ENCODE data around the gene PTPN3. TPM values are rescaled to one million over a fixed set of nuclear protein-coding genes. Genes with fewer than 3 reads are reported as not detected.

Gene PTPN3
- total and polyA plus RNA-seq, 2 donors (not counting 1 experiment from before 2014, with no cell fraction given) = not detected

GRCh38 chr9:109452761-109453160, 45.3 kb downstream of the PTPN3 start:
- intact Hi-C loops (cut with micrococcal nuclease) = no loop called here
- CTCF ChIA-PET = interaction anchor here (1.0 kb wide), 1 partner anchor 10 kb away, joined by 3 read pairs; no protein-coding TSS in a partner anchor
- ATAC-seq (ENCODE audit: low read depth) (no peak), DNase-seq (no peak)
- TF ChIP-seq EZH2 (IDR thresholded peaks at IDR 0.05; ENCODE audit: borderline replicate concordance, insufficient read depth, low read depth, low read length, poor library complexity, severe bottlenecking) (no peak), CTCF (IDR thresholded peaks at IDR 0.05) (no peak)
- Mint-ChIP-seq H3K4me3 (no peak overlapping the region), H3K27me3 (peaks cover 42% of the 10 kb centered on the region), H3K27ac (no peak overlapping the region), H3K4me1 (no peaks in the 10 kb centered on the region), H3K9me3 (ENCODE audit: insufficient read depth) (no peaks in the 10 kb centered on the region)
- Histone ChIP-seq H3K4me2 (replicated peaks; ENCODE audit: low read depth, low read length, poor library complexity, severe bottlenecking) (no peak overlapping the region), H3K27ac (ENCODE audit: low read length in 2 of 2) (no peak overlapping the region), H4K20me1 (ENCODE audit: control insufficient read depth, insufficient read depth, low read length, poor library complexity, severe bottlenecking) (no peaks in the 10 kb centered on the region), H3K36me3 (replicated peaks in 1 of 2; ENCODE audit: control extremely low read depth in 1 of 2, control insufficient read depth in 1 of 2, extremely low read depth in 1 of 2, insufficient read depth in 2 of 2, low read length in 1 of 2) (no peaks in the 10 kb centered on the region), H2AFZ (ENCODE audit: insufficient read depth, low read depth, low read length, poor library complexity, severe bottlenecking) (no peak overlapping the region), H3K79me2 (ENCODE audit: control insufficient read depth, insufficient read depth, low read length) (no peaks in the 10 kb centered on the region), H3K9me3 (ENCODE audit: control extremely low read depth in 1 of 3, control insufficient read depth in 2 of 3, insufficient read depth in 1 of 3, low read length in 2 of 3) (no peaks in the 10 kb centered on the region), H3K4me3 (ENCODE audit: control extremely low read depth in 1 of 5, extremely low read depth in 1 of 5, insufficient read depth in 1 of 5, low read depth in 2 of 5, low read length in 4 of 5) (no peak overlapping the region), H3K9ac (ENCODE audit: low read length) (no peak overlapping the region), H3K27me3 (replicated peaks in 1 of 4; ENCODE audit: control extremely low read depth in 1 of 4, control insufficient read depth in 3 of 4, insufficient read depth in 4 of 4, low read length in 3 of 4) (peaks cover 0 to 20% (median 2%) of the 10 kb centered on the region in 4 experiments), H3K4me1 (ENCODE audit: control insufficient read depth in 2 of 2, insufficient read depth in 2 of 2, low read length in 2 of 2) (no peaks in the 10 kb centered on the region)
- POLR2A ChIA-PET = no interaction called here
- WGBS (ENCODE audit: insufficient coverage) = no CpG with 5 or more reads among the region's 3 CpGs

GRCh38 chr9:109451311-109452025, 46.6 kb downstream of the PTPN3 start:
- TF ChIP-seq EZH2 (IDR thresholded peaks at IDR 0.05; ENCODE audit: borderline replicate concordance, insufficient read depth, low read depth, low read length, poor library complexity, severe bottlenecking) (no peak), CTCF (IDR thresholded peaks at IDR 0.05) (no peak)
- H3K4me1 ChIP-seq (ENCODE audit: control insufficient read depth in 2 of 2, insufficient read depth in 2 of 2, low read length in 2 of 2) = no peaks in the 10 kb centered on the region
- no peaks in the 10 kb centered on the region for H4K20me1 ChIP-seq (ENCODE audit: control insufficient read depth, insufficient read depth, low read length, poor library complexity, severe bottlenecking)
- peaks cover 0 to 28% (median 4%) of the 10 kb centered on the region in 4 experiments for H3K27me3 ChIP-seq (replicated peaks in 1 of 4; ENCODE audit: control extremely low read depth in 1 of 4, control insufficient read depth in 3 of 4, insufficient read depth in 4 of 4, low read length in 3 of 4)
- POLR2A ChIA-PET = no interaction called here
- no peaks in the 10 kb centered on the region for H3K79me2 ChIP-seq (ENCODE audit: control insufficient read depth, insufficient read depth, low read length)
- H3K9me3 ChIP-seq (ENCODE audit: control extremely low read depth in 1 of 3, control insufficient read depth in 2 of 3, insufficient read depth in 1 of 3, low read length in 2 of 3) = no peaks in the 10 kb centered on the region
- Mint-ChIP-seq H3K27ac (no peak overlapping the region), H3K4me3 (no peak overlapping the region), H3K4me1 (no peaks in the 10 kb centered on the region), H3K9me3 (ENCODE audit: insufficient read depth) (no peaks in the 10 kb centered on the region), H3K27me3 (peaks cover 55% of the 10 kb centered on the region)
- ATAC-seq (ENCODE audit: low read depth) (no peak), DNase-seq (no peak)
- no peaks in the 10 kb centered on the region for H3K36me3 ChIP-seq (replicated peaks in 1 of 2; ENCODE audit: control extremely low read depth in 1 of 2, control insufficient read depth in 1 of 2, extremely low read depth in 1 of 2, insufficient read depth in 2 of 2, low read length in 1 of 2)
- intact Hi-C loops (cut with micrococcal nuclease) = no loop called here
- no peak overlapping the region for H3K9ac ChIP-seq (ENCODE audit: low read length)
- H3K4me3 ChIP-seq (ENCODE audit: control extremely low read depth in 1 of 5, extremely low read depth in 1 of 5, insufficient read depth in 1 of 5, low read depth in 2 of 5, low read length in 4 of 5) = no peak overlapping the region
- WGBS (ENCODE audit: insufficient coverage) = 45% methylated on average over 6 of the region's 9 CpGs
- no peak overlapping the region for H3K27ac ChIP-seq (ENCODE audit: low read length in 2 of 2)
- H2AFZ ChIP-seq (ENCODE audit: insufficient read depth, low read depth, low read length, poor library complexity, severe bottlenecking) = no peak overlapping the region
- CTCF ChIA-PET = interaction anchor here (1.3 kb wide), 1 partner anchor 20 kb away, joined by 3 read pairs; no protein-coding TSS in a partner anchor
- no peak overlapping the region for H3K4me2 ChIP-seq (replicated peaks; ENCODE audit: low read depth, low read length, poor library complexity, severe bottlenecking)

Data from B cell (primary cell).